Measurements from ENCODE around the gene PPCDC. TPM values are rescaled to one million over a fixed set of nuclear protein-coding genes. Genes with fewer than 3 reads are reported as not detected.
A peak's percentile ranks its signal among the peaks of the same experiment; 100 is the strongest.
"Not testable (repeated sequence)": the region's sequence is repeated elsewhere in the genome, so short reads cannot be mapped to it uniquely, and the experiment has no call there.

PPCDC gene
- polyA plus RNA-seq, 6 donors from 2014 or later, result 4.5 to 8.9 (median 7.1) TPM

DNA sequence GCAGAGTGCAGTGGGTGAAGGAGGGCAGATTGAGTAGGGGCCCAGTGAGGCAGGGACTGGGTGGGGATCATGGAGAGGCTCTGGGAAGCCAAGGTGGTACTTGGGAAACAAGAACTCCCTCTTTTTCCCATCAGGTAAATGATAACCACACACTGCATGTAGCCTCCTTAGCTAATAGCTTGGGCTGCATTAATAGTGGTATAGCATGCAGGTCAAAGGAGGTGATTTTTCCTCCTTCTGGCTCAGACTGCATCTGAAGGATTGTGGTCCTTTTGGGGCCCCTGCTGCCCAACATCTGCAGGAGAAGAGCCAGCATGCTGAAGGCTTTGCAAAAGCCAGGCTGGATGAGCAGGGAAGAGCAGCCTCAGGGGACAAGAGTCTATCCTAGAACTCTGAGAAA is 45.4 kb downstream of the PPCDC start:
- no peak for ATAC-seq (ENCODE audit: low read depth in 2 of 2)
- no peak for DNase-seq
- H3K36me3 Mint-ChIP-seq, result peaks cover 13% of the 10 kb centered on the region in 2 donors
- H3K27ac Mint-ChIP-seq, result peak overlapping the region in 3 of 6 donors; percentile 50 to 92 (median 77)
- peaks cover 32 to 42% (median 36%) of the 10 kb centered on the region in 3 donors for H3K4me1 Mint-ChIP-seq
- H3K27me3 Mint-ChIP-seq, result peaks cover 8 to 21% (median 9%) of the 10 kb centered on the region in 3 donors
- H3K4me3 Mint-ChIP-seq, result peak overlapping the region in 2 of 8 donors; percentile 76 to 79
- H3K9me3 Mint-ChIP-seq, result peaks cover 0 to 27% (median 23%) of the 10 kb centered on the region in 7 donors

DNA sequence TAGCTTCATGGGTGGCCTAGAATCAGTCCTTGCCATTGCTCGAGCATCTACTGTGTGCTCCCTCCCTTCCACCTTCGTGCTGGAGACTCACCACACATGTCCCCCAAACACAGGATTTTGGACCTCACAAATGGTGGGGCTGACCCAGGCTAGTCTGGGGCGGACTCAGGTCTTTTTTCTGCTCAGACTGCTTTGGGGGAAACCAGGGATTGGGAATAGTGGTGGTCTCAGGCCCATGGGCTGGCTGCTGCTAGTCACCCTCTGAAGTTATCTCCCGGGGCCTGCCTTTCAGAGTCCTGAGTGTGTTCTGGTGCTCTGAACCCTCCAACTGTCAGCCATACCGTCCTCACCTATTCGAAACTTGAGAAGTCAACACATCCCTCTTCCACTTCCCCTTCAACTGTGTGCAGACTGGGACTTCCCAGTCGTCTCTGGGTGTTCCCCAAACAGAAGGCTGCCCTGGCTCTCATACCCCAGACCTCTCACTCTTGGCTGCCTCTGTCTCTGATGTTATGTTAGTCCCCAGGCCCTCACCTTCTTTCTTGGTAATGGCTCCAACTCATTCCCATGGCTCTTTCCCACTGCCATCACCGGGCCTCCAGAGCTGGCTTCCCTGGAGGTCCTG is 46.0 kb downstream of the PPCDC start:
- ATAC-seq (ENCODE audit: low read depth in 2 of 2) (peak; percentile 99), DNase-seq (peak; percentile 84)
- Mint-ChIP-seq H3K27me3 (peaks cover 8 to 21% (median 9%) of the 10 kb centered on the region in 3 donors), H3K4me1 (peaks cover 32 to 42% (median 36%) of the 10 kb centered on the region in 3 donors), H3K4me3 (peak overlapping the region in 7 of 8 donors; percentile 1 to 86 (median 43)), H3K27ac (peak overlapping the region; percentile 72 to 98 (median 95)), H3K36me3 (peaks cover 13% of the 10 kb centered on the region in 2 donors), H3K9me3 (peaks cover 0 to 27% (median 23%) of the 10 kb centered on the region in 7 donors)

- Mint-ChIP-seq H3K27me3 (peaks cover 8 to 21% (median 9%) of the 10 kb centered on the region in 3 donors), H3K4me1 (peaks cover 32 to 42% (median 36%) of the 10 kb centered on the region in 3 donors), H3K27ac (peak overlapping the region in 5 of 6 donors; percentile 36 to 86 (median 76)), H3K9me3 (peaks cover 4 to 25% (median 22%) of the 10 kb centered on the region in 7 donors), H3K4me3 (no peak overlapping the region), H3K36me3 (peaks cover 13 to 19% of the 10 kb centered on the region in 2 donors)
- DNase-seq (no peak), ATAC-seq (ENCODE audit: low read depth in 2 of 2) (no peak)
Measured at GRCh38 chr15:75070674-75071073, 47.3 kb downstream of the PPCDC start.

GRCh38 chr15:75073197-75073596 is 49.8 kb downstream of the PPCDC start:
- no peak overlapping the region for H3K4me3 Mint-ChIP-seq
- peak; percentile 4 to 6 for ATAC-seq (ENCODE audit: low read depth in 2 of 2)
- peaks cover 31 to 47% (median 41%) of the 10 kb centered on the region in 3 donors for H3K4me1 Mint-ChIP-seq
- H3K36me3 Mint-ChIP-seq, result peaks cover 0 to 8% of the 10 kb centered on the region in 2 donors
- H3K27ac Mint-ChIP-seq, result no peak overlapping the region
- DNase-seq, result no peak
- H3K27me3 Mint-ChIP-seq, result peaks cover 8 to 20% (median 9%) of the 10 kb centered on the region in 3 donors
- peaks cover 5 to 13% (median 8%) of the 10 kb centered on the region in 7 donors for H3K9me3 Mint-ChIP-seq

GRCh38 chr15:75076277-75076676 is 52.9 kb downstream of the PPCDC start:
- peaks cover 10 to 17% (median 10%) of the 10 kb centered on the region in 3 donors for H3K4me1 Mint-ChIP-seq
- H3K36me3 Mint-ChIP-seq, result peaks cover 0 to 8% of the 10 kb centered on the region in 2 donors
- ATAC-seq (ENCODE audit: low read depth in 2 of 2) (no peak), DNase-seq (no peak)
- H3K9me3 Mint-ChIP-seq, result peaks cover 4 to 13% (median 8%) of the 10 kb centered on the region in 7 donors
- peaks cover 4 to 12% (median 9%) of the 10 kb centered on the region in 3 donors for H3K27me3 Mint-ChIP-seq
- no peak overlapping the region for H3K27ac Mint-ChIP-seq
- no peak overlapping the region for H3K4me3 Mint-ChIP-seq

DNA sequence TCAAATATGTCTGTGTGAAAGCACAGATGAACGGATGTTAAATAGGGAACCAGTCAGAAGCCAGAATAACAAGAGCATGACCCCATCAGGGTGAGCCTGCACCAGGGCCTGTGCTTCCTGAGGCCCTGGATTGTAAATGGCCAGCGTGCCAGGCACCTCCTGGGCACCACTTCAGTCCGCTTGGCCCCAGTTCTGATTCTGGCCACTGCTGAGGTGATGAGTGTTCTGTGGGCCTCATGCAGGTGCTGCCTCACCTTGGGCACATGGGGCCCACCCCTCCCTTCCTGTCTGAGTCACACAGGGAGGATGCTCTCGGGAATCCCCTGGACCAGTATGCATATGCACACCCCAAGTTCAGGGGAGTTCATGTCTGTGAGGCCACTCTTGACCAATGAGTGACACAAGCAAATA is 54.2 kb downstream of the PPCDC start:
- H3K36me3 Mint-ChIP-seq, H3K4me3 Mint-ChIP-seq, H3K27me3 Mint-ChIP-seq: not testable (repeated sequence)
- Mint-ChIP-seq H3K27ac (peak overlapping the region in 2 of 6 donors; percentile 12 to 27), H3K4me1 (peaks cover 0 to 11% (median under 1%) of the 10 kb centered on the region in 3 donors), H3K9me3 (peaks cover 4 to 13% (median 8%) of the 10 kb centered on the region in 7 donors)
- ATAC-seq (ENCODE audit: low read depth in 2 of 2) (peak; percentile 85 to 87), DNase-seq (peak; percentile 31)

DNA sequence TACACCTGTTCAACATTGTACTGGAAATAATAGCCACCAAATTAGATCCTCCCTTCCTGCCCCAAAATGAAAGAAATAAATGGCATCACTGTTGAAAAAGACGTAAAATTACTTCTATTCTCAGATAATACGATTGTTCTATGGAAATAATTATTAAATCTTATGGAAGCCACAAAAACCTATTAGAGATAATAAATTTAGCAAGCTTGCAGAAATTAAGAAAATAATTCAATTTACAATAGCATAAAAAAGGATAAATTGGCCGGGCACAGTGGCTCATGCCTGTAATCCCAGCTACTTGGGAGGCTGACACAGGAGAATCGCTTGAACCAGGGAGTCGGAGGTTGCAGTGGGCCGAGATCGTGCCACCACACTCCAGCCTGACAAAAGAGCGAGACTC is 57.8 kb downstream of the PPCDC start:
- DNase-seq (no peak), ATAC-seq (ENCODE audit: low read depth in 2 of 2) (no peak)
- Mint-ChIP-seq H3K4me3 (no peak overlapping the region), H3K27ac (no peak overlapping the region), H3K4me1 (peaks cover 0 to 11% (median 0%) of the 10 kb centered on the region in 3 donors), H3K36me3 (peaks cover 0 to 9% of the 10 kb centered on the region in 2 donors), H3K27me3 (peaks cover 7 to 15% (median 10%) of the 10 kb centered on the region in 3 donors), H3K9me3 (peaks cover 0 to 16% (median 13%) of the 10 kb centered on the region in 7 donors)

DNA sequence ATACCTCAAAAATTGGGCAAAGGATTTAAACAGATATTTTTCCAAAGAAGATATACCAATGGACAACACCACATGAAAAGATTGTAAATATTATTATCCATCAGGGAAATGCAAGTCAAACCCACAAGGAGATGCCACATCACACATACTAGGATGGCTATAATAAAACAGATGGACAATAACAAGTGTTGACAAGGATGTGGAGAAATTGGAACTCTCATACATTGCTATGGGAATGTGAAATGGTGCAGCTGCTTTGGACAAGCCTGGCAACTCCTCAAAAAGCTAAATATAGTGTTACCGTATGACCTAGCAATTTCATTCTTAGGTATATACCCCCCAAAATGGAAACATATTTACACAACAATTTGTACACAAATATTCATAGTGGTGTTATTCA is 59.3 kb downstream of the PPCDC start:
- Mint-ChIP-seq H3K4me3 (no peak overlapping the region), H3K27ac (no peak overlapping the region), H3K4me1 (peaks cover 0 to 4% (median 0%) of the 10 kb centered on the region in 3 donors), H3K27me3 (peaks cover 7 to 21% (median 10%) of the 10 kb centered on the region in 3 donors), H3K9me3 (peaks cover 4 to 27% (median 20%) of the 10 kb centered on the region in 7 donors), H3K36me3 (peaks cover 5 to 18% of the 10 kb centered on the region in 2 donors)
- ATAC-seq (ENCODE audit: low read depth in 2 of 2), result no peak
- no peak for DNase-seq

DNA sequence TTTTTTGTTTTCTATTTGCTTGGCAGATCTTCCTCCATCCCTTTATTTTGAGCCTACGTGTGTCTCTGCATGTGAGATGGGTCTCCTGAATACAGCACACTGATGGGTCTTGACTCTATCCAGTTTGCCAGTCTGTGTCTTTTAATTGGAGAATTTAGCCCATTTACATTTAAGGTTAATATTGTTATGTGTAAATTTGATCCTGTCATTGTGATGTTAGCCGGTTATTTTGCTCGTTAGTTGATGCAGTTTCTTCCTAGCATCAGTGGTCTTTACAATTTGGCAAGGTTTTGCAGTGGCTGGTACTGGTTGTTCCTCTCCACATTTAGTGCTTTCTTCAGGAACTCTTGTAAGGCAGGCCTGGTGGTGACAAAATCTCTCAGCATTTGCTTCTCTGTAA is 62.3 kb downstream of the PPCDC start:
- Mint-ChIP-seq H3K9me3 (peaks cover 4 to 27% (median 20%) of the 10 kb centered on the region in 7 donors), H3K27me3 (peaks cover 14 to 33% (median 19%) of the 10 kb centered on the region in 3 donors), H3K36me3 (peaks cover 5 to 18% of the 10 kb centered on the region in 2 donors)
- H3K4me3 Mint-ChIP-seq; H3K27ac Mint-ChIP-seq; DNase-seq; ATAC-seq (ENCODE audit: low read depth in 2 of 2); H3K4me1 Mint-ChIP-seq: not testable (repeated sequence)

- Mint-ChIP-seq H3K9me3 (peaks cover 4 to 42% (median 21%) of the 10 kb centered on the region in 7 donors), H3K27me3 (peaks cover 14 to 31% (median 17%) of the 10 kb centered on the region in 3 donors), H3K4me3 (no peak overlapping the region), H3K36me3 (peaks cover 5 to 18% of the 10 kb centered on the region in 2 donors), H3K4me1 (peaks cover 0 to 18% (median under 1%) of the 10 kb centered on the region in 3 donors), H3K27ac (peak overlapping the region in 1 of 6 donors; percentile 20)
- no peak for ATAC-seq (ENCODE audit: low read depth in 2 of 2)
- DNase-seq, result no peak
Measured at GRCh38 chr15:75089456-75090387, 66.3 kb downstream of the PPCDC start.

DNA sequence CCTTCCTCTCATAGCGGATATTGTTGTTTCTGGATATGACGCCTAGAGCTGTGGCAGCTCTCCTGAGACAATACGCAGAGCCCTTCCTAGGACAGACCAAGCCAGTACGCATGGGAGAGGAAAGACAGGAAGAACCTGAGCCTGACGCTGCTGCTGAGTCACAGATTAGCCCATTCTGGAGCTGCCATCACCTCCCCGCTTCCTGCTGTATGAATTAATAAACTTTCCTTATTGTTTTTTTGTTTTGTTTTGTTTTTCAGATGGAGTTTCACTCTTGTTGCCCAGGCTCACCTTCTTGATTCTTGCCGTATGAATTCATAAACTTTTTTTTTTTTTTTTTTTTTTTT is 67.0 kb downstream of the PPCDC start:
- H3K9me3 Mint-ChIP-seq, result peaks cover 4 to 35% (median 19%) of the 10 kb centered on the region in 7 donors
- no peak overlapping the region for H3K27ac Mint-ChIP-seq
- peaks cover 5 to 12% of the 10 kb centered on the region in 2 donors for H3K36me3 Mint-ChIP-seq
- ATAC-seq (ENCODE audit: low read depth in 2 of 2) (no peak), DNase-seq (no peak)
- peaks cover 10 to 25% (median 12%) of the 10 kb centered on the region in 3 donors for H3K27me3 Mint-ChIP-seq
- H3K4me1 Mint-ChIP-seq, result peaks cover 4 to 24% (median 7%) of the 10 kb centered on the region in 3 donors
- H3K4me3 Mint-ChIP-seq, result no peak overlapping the region

GRCh38 chr15:75091814-75092213 is 68.4 kb downstream of the PPCDC start:
- peak overlapping the region in 1 of 8 donors; percentile 57 for H3K4me3 Mint-ChIP-seq
- H3K36me3 Mint-ChIP-seq, result peaks cover 2 to 4% of the 10 kb centered on the region in 2 donors
- peaks cover 6 to 16% (median 13%) of the 10 kb centered on the region in 3 donors for H3K27me3 Mint-ChIP-seq
- peaks cover 15 to 35% (median 20%) of the 10 kb centered on the region in 3 donors for H3K4me1 Mint-ChIP-seq
- no peak overlapping the region for H3K27ac Mint-ChIP-seq
- ATAC-seq (ENCODE audit: low read depth in 2 of 2) (peak in 1 of 2 donors; percentile 21), DNase-seq (no peak)
- peaks cover 0 to 21% (median 5%) of the 10 kb centered on the region in 7 donors for H3K9me3 Mint-ChIP-seq

DNA sequence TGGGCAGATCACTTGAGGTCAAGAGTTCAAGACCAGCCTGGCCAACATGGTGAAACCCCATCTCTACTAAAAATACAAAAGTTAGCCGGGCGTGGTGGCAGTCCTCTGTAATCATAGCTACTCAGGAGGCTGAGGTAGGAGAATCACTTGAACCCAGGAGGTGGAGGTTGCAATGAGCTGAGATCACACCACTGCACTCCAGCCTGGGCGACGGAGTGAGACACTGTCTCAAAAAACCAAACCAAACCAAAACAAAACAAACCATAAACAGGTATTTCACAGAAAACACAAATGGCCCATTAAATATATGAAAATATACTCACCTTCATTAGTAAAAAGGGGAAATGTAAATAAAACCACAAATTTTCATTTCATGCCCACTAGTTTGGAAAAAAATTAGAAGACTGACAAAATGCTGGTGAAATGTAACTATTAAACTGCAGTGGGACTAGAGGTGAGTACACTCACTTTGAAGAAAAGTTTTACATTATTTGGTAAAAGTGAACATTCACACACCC is 71.6 kb downstream of the PPCDC start:
- Mint-ChIP-seq H3K27ac (peak overlapping the region in 3 of 6 donors; percentile 16 to 83 (median 81)), H3K9me3 (peaks cover 0 to 15% (median 2%) of the 10 kb centered on the region in 7 donors), H3K4me1 (peaks cover 19 to 40% (median 24%) of the 10 kb centered on the region in 3 donors), H3K4me3 (peak overlapping the region in 6 of 8 donors; percentile 9 to 53 (median 27)), H3K27me3 (peaks cover 5 to 13% (median 10%) of the 10 kb centered on the region in 3 donors)
- not testable (repeated sequence) for H3K36me3 Mint-ChIP-seq, DNase-seq
- ATAC-seq (ENCODE audit: low read depth in 2 of 2), result peak; percentile 52 to 58

Measured in naive B cell (primary cell).